ENCODE results near the gene STAU1. TPM values are rescaled to one million over a fixed set of nuclear protein-coding genes. Genes with fewer than 3 reads are reported as not detected.
"Not testable (repeated sequence)": the region's sequence is repeated elsewhere in the genome, so short reads cannot be mapped to it uniquely, and the experiment has no call there.

The STAU1 gene
- total RNA-seq, 1 donor from 2014 or later = 57.5 TPM

- no peak for DNase-seq (ENCODE audit: low spot score)
These were observed 15.6 kb upstream of the STAU1 start for GRCh38 chr20:49203746-49204145.

DNA sequence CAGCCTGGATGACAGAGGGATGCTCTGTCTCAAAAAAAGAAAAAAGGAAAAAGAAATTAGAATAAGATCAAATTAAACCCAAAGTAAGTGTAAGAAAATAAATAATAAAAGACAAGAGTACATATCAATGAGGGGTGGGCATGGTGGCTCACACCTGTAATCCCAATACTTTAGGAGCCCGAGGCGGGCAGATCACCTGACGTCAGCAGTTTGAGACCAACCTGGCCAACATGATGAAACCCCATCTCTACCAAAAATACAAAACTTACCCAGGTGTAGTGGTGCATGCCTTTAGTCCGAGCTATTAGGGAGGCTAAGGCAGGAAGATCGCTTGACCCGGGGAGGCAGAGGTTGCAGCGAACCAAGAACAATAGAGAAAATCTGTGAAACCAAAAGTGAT lies 14.9 kb upstream of the STAU1 start:
- DNase-seq (ENCODE audit: low spot score) = no peak
- ATAC-seq = no peak

More at GRCh38 chr20:49203746-49204145, 15.6 kb upstream of the STAU1 start:
- ATAC-seq = no peak

- DNase-seq (ENCODE audit: low spot score) (no peak), ATAC-seq (no peak)
These were observed 11.7 kb upstream of the STAU1 start for GRCh38 chr20:49199729-49200293.

GRCh38 chr20:49192944-49193518 lies 4.9 kb upstream of the STAU1 start:
- not testable (repeated sequence) for DNase-seq (ENCODE audit: low spot score); ATAC-seq

DNA sequence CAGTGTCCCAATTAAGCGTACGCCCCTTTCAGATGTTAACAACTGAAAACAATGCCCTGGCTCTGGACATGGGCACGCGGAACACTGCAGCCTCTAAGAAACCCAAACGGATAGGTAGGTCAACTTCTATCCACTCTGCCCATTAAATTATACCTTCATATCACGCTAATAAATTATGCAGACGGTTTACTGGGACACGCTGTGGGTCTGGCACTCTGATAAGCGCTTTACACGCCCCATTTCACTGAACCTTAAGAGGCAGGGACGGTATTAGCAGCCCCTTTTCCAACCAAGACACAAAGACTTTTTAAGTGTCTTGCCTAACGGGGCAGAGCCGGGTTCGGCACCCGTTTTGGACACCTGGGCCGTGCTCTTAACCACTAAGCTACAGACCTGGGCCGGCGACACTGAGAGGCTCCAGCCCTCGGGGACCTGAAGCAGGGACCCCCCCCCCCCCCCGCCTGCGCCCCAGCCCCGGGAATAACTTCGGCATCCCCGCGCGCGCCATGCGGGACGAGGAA lies 744 bp downstream of the STAU1 start:
- ATAC-seq (peak; percentile 3), DNase-seq (ENCODE audit: low spot score) (no peak)

GRCh38 chr20:49186535-49187329 lies 1.4 kb downstream of the STAU1 start:
- peak; percentile 36 for ATAC-seq
- DNase-seq (ENCODE audit: low spot score) = peak; percentile 68

- no peak for DNase-seq (ENCODE audit: low spot score)
These were observed 2.9 kb downstream of the STAU1 start for GRCh38 chr20:49185071-49185761.

GRCh38 chr20:49184691-49185070 lies 3.5 kb downstream of the STAU1 start:
- DNase-seq (ENCODE audit: low spot score) = no peak
- no peak for ATAC-seq

More at GRCh38 chr20:49185071-49185761, 2.9 kb downstream of the STAU1 start:
- ATAC-seq = no peak

DNA sequence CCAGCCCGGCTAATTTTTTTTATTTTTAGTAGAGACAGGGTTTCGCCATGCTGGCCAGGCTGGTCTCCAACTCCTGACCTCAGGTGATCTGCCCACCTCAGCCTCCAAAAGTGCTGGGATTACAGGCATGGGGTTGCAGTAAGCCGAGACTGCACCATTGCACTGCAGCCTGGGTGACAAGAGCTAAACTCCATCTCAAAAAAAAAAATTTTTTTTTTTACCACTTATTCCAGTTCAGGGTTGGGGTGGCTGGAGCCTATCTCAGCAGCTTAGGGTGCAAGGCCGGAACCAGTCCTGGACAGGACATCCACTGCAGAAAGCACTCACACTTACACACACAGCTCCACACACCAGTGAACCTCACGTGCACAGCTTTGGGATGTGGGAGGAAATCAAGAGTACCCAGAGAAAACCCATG lies 4.0 kb downstream of the STAU1 start:
- DNase-seq (ENCODE audit: low spot score); ATAC-seq: not testable (repeated sequence)

DNA sequence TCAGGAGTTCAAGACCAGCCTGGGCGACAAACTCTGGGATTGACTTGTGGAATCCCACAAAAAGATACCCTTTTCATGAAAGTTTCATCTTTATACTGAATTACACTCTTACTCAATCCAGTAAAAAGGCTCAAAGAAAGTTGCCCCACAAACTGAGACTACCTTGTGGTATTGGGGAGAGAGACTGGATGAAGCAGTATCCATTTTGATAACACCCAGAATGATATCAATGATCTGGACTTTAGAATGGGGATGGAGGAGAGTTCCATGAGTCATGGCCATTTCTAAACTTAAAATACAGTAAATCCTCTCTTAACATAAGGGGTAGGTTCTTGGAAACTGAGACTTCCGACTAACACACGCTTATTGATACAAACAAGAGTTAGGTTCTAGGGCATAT lies 4.7 kb downstream of the STAU1 start:
- DNase-seq (ENCODE audit: low spot score) (no peak), ATAC-seq (no peak)

GRCh38 chr20:49181265-49181877 lies 6.8 kb downstream of the STAU1 start:
- ATAC-seq (no peak), DNase-seq (ENCODE audit: low spot score) (no peak)

DNA sequence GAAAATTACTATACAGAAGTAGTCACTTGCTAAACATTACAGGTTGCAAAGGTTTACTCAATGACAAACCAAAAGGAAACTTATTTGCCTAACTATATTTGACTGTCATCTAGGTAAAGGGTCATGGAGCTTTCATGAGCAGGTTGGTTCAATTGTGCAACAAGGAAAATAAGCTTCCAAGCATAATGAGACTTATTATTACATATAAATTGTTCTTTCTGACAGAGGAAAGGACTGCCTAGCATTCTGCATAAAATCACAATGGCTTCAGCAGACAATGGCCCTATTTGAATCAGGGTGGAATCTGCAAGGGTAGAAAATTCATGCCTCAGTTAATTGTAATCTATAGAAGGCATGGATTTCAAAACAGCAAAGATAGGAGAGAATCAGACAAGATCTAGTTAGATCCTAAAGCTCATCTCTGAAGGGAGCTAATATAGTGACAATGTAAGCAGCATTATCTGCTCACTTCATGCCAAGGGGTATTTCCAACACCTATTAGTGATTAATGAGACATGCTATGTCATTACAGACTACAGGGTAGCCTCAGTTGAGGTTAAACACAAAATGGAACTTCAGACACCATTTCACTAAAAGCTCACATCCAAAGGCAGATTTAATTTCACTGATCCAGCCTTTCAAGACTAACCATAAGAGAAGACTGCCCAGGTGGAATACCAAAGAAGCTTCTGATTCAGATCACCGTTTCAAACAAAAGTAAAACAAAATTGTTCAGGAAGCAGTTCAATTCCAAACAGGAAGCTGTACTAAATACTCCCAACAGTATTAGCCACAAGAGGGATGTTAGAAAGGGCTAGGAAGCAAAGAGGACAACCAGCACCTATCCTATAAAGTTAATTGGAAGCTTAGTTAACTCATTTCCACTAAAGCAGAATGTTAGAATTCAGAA lies 8.5 kb downstream of the STAU1 start:
- DNase-seq (ENCODE audit: low spot score) = no peak
- ATAC-seq = peak; percentile 83

DNA sequence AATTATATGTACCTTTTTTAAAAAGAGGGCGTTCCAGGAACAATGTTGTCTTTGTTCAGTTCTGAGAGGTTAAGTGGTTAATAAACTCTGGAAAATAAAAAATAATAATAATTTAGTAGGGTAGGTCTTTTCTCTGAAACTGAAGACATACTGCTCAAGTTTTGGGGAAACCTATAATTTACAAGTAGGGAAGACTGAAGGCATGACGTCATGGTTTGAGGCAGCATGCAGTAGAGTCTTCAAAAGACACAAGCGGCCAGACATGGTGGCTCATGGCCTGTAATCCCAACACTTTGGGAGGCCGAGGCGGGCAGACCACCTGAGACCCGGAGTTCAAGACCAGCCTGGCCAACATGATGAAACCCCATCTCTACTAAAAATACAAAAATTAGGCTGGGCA lies 14.0 kb downstream of the STAU1 start:
- ATAC-seq = no peak

GRCh38 chr20:49172413-49172812 lies 15.7 kb downstream of the STAU1 start:
- DNase-seq (ENCODE audit: low spot score) (no peak), ATAC-seq (no peak)

More for the DNA sequence above, 14.0 kb downstream of the STAU1 start:
- no peak for DNase-seq (ENCODE audit: low spot score)

DNA sequence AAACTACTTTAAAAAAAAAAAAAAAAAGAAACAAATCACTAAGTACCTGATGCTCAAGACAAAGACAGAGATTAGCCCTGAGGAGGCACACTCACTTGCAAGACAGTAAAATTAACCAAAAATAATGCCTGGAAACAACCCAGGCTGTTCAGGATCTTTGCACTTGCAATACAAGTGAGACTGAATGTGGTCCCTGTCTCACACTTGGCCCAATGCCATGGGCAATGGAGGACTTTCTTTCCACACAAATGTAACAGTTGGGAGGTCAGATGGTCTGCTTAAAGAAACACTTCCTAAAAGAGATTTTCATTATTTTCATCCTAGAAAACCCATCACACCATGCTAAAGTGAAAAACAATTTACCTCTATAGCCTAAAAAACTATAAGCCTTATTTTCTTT lies 16.2 kb downstream of the STAU1 start:
- ATAC-seq = peak; percentile 22
- DNase-seq (ENCODE audit: low spot score) = no peak

DNA sequence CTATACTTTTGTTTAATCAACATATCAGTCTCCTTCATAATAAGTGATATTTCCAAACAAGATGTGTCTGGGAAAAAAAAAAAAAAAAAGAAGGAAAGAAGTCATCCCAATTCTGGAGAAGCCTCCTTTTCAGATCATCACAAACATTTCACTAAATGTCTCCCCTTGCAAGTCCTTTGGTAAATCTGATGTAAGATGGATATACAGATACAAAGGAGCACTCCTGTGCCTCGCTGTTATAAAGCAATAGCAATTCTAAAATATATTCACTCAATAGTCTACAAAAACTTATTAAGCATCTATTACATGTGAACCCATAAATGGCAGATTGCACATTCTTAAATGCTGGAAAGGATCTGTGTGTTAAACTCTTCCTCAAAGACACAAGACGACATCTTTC lies 17.4 kb downstream of the STAU1 start:
- DNase-seq (ENCODE audit: low spot score) (no peak), ATAC-seq (no peak)

- ATAC-seq (no peak), DNase-seq (ENCODE audit: low spot score) (no peak)
These were observed 18.6 kb downstream of the STAU1 start for GRCh38 chr20:49169547-49169946.

GRCh38 chr20:49168864-49169263 lies 19.3 kb downstream of the STAU1 start:
- DNase-seq (ENCODE audit: low spot score); ATAC-seq: not testable (repeated sequence)

DNA sequence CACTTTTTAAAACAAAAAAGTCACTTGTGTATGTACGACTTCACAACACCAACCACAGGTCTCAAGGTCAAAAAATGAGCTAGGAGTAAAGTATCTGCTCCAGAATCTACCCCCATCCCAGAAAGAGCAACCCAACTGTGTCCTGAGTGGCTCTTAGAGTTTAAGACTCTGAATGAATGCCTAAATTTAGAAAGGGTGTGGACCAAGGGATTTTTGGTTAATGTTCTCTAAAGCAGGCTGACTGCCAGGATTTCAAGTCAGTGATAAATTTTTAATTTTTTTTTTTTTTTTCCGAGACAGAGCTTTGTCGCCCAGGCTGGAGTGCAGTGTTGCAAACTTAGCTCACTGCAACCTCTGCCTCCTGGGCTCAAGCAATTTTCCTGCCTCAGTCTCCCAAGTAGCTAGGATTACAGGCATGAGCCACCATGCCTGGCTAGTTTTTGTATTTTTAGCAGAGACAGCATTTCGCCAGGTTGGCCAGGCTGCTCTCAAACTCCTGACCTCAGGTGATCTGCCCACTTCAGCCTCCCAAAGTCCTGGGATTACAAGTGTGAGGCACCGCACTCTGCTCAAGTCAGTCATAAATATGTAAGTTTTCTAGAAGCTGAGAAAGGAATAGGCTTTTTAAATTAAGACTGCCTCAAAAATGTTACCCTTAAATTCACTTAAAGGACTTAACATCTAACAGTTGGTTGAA lies 20.2 kb downstream of the STAU1 start:
- ATAC-seq (peak; percentile 76), DNase-seq (ENCODE audit: low spot score) (no peak)
